ENCODE results near the gene MALRD1.

GRCh38 chr10:19783721-19784120, 735.1 kb downstream of the MALRD1 start:
- TF ChIP-seq, protein P1, sequence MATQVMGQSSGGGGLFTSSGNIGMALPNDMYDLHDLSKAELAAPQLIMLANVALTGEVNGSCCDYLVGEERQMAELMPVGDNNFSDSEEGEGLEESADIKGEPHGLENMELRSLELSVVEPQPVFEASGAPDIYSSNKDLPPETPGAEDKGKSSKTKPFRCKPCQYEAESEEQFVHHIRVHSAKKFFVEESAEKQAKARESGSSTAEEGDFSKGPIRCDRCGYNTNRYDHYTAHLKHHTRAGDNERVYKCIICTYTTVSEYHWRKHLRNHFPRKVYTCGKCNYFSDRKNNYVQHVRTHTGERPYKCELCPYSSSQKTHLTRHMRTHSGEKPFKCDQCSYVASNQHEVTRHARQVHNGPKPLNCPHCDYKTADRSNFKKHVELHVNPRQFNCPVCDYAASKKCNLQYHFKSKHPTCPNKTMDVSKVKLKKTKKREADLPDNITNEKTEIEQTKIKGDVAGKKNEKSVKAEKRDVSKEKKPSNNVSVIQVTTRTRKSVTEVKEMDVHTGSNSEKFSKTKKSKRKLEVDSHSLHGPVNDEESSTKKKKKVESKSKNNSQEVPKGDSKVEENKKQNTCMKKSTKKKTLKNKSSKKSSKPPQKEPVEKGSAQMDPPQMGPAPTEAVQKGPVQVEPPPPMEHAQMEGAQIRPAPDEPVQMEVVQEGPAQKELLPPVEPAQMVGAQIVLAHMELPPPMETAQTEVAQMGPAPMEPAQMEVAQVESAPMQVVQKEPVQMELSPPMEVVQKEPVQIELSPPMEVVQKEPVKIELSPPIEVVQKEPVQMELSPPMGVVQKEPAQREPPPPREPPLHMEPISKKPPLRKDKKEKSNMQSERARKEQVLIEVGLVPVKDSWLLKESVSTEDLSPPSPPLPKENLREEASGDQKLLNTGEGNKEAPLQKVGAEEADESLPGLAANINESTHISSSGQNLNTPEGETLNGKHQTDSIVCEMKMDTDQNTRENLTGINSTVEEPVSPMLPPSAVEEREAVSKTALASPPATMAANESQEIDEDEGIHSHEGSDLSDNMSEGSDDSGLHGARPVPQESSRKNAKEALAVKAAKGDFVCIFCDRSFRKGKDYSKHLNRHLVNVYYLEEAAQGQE (IDR thresholded peaks at IDR 0.05; ENCODE audit: insufficient read depth in 1 of 2, low read depth in 2 of 2, low read length in 1 of 2) = no peak
- TF ChIP-seq CTCF (IDR thresholded peaks at IDR 0.05) = no peak
- no peak for TF ChIP-seq POLR2AphosphoS5 (IDR thresholded peaks at IDR 0.05; ENCODE audit: low read depth, low read length)
- no peak for TF ChIP-seq SIN3A (IDR thresholded peaks at IDR 0.05; ENCODE audit: borderline replicate concordance, insufficient read depth, low read depth, low read length)
- TF ChIP-seq TCF7L2 (IDR thresholded peaks at IDR 0.05; ENCODE audit: low read depth, low read length) = no peak

All from Panc1 (cell line).